Astrocyte of the spinal cord (primary cell): ENCODE results near the gene MAP4K4.
A peak's percentile ranks its signal among the peaks of the same experiment; 100 is the strongest.

Experiments used
- DNase-seq: peaks from one replicate; pipeline ENCODE4 v3.0.0; 2011; ENCODE audit warnings: low read depth, low spot score
- H3K4me3 ChIP-seq: 2 replicates; pipeline ENCODE4 v1.5.1; 2011; ENCODE audit warnings: low read depth, mild to moderate bottlenecking, low read length, moderate library complexity
- in situ Hi-C: cut with HindIII; loops from 2 replicates; pipeline ENCODE4 v1.10.0; 2017; ENCODE audit warnings: low sequenced_read_pairs
- TF ChIP-seq, protein P1 (sequence below): IDR thresholded peaks from 2 replicates; pipeline ENCODE4 v1.5.1; 2012; ENCODE audit warnings: low read depth, mild to moderate bottlenecking, low read length, inconsistent platforms

MAP4K4 gene

DNA sequence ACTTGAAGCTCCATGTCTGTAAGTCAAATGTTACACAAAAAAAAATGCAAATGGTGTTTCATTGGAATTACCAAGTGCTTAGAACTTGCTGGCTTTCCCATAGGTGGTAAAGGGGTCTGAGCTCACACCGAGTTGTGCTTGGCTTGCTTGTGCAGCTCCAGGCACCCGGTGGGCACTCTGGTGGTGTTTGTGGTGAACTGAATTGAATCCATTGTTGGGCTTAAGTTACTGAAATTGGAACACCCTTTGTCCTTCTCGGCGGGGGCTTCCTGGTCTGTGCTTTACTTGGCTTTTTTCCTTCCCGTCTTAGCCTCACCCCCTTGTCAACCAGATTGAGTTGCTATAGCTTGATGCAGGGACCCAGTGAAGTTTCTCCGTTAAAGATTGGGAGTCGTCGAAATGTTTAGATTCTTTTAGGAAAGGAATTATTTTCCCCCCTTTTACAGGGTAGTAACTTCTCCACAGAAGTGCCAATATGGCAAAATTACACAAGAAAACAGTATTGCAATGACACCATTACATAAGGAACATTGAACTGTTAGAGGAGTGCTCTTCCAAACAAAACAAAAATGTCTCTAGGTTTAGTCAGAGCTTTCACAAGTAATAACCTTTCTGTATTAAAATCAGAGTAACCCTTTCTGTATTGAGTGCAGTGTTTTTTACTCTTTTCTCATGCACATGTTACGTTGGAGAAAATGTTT, 196.3 kb downstream of the MAP4K4 start:
- TF ChIP-seq, protein P1, sequence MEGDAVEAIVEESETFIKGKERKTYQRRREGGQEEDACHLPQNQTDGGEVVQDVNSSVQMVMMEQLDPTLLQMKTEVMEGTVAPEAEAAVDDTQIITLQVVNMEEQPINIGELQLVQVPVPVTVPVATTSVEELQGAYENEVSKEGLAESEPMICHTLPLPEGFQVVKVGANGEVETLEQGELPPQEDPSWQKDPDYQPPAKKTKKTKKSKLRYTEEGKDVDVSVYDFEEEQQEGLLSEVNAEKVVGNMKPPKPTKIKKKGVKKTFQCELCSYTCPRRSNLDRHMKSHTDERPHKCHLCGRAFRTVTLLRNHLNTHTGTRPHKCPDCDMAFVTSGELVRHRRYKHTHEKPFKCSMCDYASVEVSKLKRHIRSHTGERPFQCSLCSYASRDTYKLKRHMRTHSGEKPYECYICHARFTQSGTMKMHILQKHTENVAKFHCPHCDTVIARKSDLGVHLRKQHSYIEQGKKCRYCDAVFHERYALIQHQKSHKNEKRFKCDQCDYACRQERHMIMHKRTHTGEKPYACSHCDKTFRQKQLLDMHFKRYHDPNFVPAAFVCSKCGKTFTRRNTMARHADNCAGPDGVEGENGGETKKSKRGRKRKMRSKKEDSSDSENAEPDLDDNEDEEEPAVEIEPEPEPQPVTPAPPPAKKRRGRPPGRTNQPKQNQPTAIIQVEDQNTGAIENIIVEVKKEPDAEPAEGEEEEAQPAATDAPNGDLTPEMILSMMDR: peak; percentile 3
- in situ Hi-C loops: no loop called here
- DNase-seq: peak; percentile 66
- no peak overlapping the region for H3K4me3 ChIP-seq

DNA sequence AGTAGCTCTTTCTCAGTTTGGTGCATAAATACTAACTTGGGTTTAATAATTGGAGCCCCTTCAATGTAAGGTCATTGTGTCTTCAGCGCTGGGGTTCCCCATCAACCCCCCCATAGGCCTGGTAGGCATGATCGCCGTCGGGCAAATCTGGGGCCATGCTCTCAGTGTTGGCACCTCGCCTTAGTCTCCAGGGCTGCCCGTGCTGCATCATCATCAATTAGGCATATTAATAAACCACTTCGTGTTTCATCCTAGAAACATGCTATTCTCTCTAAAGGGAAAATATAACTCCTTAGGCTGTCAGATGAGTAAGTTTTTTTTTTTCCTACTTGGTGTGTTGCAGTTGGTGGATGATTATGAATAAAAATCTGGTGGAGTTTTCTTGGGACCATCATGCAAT, 197.5 kb downstream of the MAP4K4 start:
- TF ChIP-seq, protein P1: no peak
- in situ Hi-C loops: no loop called here
- H3K4me3 ChIP-seq: no peak overlapping the region
- DNase-seq: no peak

DNA sequence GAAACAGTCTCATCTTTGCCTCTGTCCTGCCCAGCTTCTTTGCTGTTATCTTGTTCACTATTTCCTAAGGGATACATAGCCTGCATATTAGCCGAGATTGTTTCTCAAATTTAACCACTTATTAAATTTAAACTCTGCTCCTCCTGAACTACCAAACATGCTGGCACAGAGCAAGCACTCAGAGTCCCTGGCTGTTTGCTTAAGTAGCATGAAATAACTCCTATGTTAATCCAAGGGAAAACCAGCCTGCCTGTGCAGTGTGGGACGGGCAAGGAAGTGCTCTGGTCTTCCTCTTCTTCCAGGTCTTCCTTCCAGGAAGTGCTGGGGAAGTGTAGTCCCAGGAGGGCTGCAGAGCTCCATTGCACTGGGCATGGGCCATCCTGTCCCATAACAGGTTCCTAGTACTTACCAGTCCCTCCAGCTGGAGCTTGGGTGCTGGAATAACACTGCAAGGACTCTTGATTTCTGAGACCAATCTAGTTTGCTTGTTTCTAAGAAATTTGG, 198.4 kb downstream of the MAP4K4 start:
- in situ Hi-C loops: no loop called here
- no peak overlapping the region for H3K4me3 ChIP-seq
- TF ChIP-seq, protein P1: no peak
- DNase-seq: no peak

DNA sequence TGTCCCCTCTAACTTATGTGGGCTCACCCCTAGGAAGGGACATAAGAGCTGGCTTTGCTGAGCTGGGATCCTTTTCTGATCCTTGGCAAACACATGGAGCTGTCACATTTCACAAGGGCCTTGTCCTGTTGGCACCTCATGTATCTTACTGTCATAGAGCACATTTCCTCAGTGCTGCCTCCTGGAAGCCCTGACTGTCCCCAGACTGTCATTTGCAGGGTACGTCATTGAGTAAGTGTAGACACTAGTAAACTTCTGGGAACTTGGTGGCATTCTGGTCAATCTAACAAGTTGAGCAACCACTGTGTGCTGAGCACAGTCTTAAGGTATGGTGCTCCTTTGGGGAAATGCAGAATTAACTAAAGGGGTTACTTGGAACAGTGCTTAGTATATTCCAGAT, 199.8 kb downstream of the MAP4K4 start:
- no peak overlapping the region for H3K4me3 ChIP-seq
- TF ChIP-seq, protein P1: no peak
- no peak for DNase-seq
- in situ Hi-C loops: no loop called here

DNA sequence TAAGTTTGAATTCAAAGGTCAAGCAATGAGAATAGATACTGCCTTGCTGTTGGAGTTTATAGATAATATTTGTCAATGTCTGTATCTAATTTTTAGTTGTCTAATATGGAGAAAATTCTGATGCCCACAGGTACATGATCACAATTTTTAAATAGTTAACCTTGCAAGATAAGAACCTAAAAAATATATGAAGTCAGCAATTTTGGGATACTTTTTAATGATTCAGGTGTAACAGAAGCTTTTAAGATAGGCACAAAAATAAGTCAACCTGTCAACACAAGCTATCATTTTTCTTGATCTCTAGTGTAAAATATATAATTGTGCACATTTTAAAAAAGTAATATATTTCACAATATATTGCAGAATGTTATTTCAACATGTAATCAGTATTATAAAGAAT, 201.8 kb downstream of the MAP4K4 start:
- in situ Hi-C loops: no loop called here
- no peak for DNase-seq
- H3K4me3 ChIP-seq: no peak overlapping the region
- TF ChIP-seq, protein P1: no peak

DNA sequence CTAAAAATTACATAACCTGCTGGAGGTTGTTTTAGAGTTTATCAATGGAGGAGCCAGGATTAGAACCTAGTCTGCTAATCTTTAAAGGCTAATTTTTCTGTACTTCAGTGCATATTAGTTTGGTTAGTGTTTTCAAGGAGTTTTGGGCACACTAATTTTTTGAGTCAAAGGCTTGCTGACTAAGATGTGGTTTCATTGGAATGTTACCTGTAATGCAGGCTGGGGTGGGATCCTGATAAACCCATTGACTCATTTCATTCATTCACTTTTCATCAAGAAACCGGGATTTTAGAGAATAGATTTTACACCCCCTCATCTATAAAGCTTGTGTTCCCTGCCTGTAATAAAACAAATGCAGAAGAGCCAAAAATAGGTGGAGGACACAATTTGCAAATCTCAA, 202.4 kb downstream of the MAP4K4 start:
- no peak for DNase-seq
- in situ Hi-C loops: no loop called here
- H3K4me3 ChIP-seq: no peak overlapping the region
- TF ChIP-seq, protein P1: no peak

DNA sequence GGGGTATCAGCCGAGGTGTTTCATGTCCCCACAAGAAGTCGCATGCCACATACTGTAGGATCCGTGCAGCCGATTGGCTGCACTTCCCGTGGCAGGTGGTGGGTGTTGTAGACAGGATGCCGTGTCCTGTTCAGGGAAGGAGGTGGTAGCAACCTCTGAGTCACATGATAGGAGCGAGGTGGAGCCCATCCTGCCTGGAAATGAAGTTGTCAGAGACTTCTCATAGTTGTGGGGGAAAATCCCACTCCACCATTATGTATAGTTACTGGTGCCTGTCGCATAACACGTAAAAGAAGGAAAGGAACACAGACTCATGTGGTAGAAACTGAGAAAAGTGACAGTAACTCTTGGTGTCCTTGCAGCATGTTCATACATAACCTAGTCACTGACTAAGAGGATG, 202.9 kb downstream of the MAP4K4 start:
- in situ Hi-C loops: no loop called here

More for the DNA sequence above, 202.9 kb downstream of the MAP4K4 start:
- no peak for DNase-seq
- TF ChIP-seq, protein P1: no peak
- no peak overlapping the region for H3K4me3 ChIP-seq
